Measurements from ENCODE around the gene ACADSB.

DNA sequence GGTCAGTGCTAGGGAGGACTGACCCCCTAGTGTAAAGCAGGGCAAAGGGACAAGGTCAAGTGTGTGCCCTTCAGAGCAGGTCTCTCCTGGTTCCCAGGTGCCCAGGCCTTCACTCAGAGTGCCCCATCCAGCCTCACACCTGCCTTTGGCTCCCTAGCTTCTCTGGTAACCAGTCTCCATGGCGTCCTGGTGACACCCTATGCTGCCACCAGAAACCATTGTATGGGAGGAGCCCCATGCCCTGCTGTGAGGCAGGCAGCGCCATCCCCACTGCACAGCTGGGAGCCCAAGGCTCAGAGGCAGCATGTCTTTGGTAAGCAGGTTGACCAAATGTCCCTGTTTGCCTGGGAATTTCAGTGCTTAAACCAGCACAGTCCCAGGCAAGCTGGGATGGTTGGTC is 93.9 kb downstream of the ACADSB start:
- TF ChIP-seq, protein P1, sequence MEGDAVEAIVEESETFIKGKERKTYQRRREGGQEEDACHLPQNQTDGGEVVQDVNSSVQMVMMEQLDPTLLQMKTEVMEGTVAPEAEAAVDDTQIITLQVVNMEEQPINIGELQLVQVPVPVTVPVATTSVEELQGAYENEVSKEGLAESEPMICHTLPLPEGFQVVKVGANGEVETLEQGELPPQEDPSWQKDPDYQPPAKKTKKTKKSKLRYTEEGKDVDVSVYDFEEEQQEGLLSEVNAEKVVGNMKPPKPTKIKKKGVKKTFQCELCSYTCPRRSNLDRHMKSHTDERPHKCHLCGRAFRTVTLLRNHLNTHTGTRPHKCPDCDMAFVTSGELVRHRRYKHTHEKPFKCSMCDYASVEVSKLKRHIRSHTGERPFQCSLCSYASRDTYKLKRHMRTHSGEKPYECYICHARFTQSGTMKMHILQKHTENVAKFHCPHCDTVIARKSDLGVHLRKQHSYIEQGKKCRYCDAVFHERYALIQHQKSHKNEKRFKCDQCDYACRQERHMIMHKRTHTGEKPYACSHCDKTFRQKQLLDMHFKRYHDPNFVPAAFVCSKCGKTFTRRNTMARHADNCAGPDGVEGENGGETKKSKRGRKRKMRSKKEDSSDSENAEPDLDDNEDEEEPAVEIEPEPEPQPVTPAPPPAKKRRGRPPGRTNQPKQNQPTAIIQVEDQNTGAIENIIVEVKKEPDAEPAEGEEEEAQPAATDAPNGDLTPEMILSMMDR (IDR thresholded peaks at IDR 0.05), result no peak
- no peak for TF ChIP-seq EZH2 (IDR thresholded peaks at IDR 0.05)

All from neural progenitor cell (in vitro differentiated cells).